SH-SY5Y (cell line): ENCODE measurements around the gene KCNC3.

ENCODE experiments used
- GATA2 ChIP-seq: IDR thresholded peaks from 2 replicates; pipeline ENCODE4 v1.6.1; 2011; ENCODE audit warnings: mild to moderate bottlenecking, low read depth, low read length
- GATA3 ChIP-seq: IDR thresholded peaks from 2 replicates; pipeline ENCODE4 v1.6.1; 2011; ENCODE audit warnings: low read depth, mild to moderate bottlenecking, low read length, moderate library complexity

Gene KCNC3

DNA sequence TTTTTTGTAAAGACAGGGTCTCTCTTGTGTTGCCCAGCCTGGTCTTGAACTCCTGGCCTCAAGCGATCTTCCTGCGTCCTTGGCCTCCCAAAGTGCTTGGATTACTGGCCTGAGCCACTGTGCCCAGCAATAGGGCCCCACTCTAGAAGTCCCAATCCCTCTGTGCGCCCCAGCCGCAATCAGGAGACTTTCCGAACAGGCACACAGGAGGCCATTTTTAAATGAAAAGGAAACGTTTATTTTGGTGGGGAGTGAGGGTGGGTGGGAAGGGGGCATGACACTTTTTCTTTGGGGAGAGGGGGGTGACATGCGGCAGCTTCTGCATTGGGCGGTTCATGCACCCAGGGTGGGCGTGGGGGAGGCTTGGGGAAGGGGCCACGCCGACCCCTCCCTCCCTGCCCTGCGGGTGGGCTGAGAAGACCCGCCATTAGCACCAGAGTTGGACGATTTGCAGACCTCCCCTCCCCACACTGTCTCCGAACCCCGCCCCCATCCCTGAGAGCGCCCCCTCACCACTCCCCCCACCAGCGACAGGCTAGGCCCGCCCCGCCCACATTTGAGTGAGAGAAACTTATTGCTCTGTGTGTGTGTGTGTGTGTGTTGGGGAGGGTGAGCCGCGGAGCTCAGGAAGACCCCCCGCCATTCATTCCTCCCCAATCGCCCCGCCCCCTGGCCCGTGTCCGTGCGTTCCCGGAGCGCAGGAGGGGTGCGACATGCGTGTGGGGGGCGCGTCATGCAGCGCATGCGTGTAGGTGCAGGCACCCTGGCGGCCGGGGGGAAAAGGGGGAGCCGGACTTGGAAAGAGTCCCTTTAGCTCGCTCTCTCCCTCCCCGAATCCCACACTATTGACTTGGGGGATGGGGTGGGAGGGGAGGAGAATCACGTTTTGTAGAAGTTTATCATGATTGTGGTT lies 17.2 kb downstream of the KCNC3 start:
- TF ChIP-seq GATA3, result no peak
- TF ChIP-seq GATA2, result no peak

DNA sequence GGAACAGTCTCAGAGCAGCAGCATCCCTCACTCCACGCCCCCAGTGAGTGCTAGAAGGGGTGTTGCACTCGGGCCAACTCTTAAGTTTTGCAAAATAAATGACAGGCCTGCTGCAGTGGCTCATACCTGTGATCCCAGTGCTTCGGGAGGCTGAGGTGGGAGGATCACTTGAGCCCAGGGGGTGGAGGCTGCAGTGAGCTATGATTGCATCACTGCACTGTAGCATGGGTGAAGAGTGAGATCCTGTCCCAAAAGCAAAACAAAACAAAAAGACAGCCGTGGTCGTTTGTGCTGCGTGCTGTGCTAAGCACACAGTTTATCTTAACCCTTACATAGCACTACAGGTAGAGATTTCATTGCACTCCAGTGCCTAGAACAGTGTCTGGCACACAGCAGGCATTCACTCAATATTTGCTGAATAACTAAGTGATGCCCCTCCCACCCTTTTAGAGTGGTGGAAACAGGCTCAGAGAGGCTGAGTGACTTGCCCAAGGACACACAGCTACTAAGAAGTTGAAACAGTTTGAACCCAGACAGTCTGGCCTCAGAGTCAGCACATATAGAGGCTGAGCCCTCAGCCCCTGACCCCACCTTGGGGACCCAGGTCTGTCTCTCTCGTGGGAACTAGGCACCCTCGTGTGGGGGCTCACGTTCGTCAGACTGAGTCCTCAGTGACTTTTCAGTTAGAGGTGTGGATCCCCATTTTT lies 18.3 kb downstream of the KCNC3 start:
- TF ChIP-seq GATA3, result no peak
- TF ChIP-seq GATA2, result no peak

DNA sequence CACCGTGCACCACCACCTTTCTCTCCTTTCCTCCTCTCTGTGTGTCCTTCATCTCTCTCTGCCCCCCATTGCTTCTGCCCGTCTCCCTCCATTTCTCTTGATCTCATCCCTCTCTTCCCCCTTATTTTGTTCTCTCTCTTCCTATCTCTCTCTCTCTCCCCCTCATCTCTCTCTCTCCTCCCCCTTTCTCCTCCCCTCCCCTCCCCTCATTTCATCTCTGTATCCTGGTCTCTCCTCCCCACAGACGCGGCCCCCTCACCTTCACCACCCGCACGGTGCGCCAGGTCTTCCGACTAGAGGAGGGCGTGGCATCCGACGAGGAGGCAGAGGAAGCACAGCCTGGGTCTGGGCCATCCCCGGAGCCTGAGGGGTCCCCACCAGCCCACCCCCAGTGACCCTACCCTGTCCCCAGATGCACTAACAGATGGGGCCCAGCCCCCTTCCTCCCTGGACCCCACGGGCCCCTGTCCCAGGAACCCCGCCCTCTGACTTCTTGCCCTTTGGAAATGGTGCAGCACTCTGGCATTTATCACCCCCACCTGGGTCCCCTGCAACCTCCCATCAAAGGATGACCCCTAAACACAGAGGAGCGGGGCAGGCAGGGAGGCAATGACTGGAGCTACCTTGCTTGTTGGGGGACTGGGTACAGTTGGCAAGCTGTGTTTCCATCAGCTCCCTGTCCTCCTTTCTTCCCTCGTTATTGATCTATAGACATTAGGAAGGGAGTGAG lies 19.6 kb downstream of the KCNC3 start:
- TF ChIP-seq GATA2 (no peak), GATA3 (no peak)

DNA sequence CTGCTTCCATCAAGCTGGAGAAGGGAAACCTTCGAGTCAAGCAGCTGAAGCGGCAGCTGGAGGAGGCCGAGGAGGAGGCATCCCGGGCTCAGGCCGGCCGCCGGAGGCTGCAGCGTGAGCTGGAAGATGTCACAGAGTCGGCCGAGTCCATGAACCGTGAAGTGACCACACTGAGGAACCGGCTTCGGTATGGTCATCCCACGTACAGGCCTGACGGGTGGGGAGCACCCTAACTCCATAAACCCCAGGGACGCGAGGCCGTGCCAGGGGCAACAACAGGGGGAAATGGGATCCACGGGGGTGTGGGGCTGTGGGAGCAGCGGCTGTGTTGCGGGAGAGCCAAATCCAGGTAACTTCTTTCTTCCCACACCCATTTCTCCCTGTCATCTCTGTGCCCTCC lies 20.2 kb downstream of the KCNC3 start:
- TF ChIP-seq GATA2, result no peak
- TF ChIP-seq GATA3, result no peak

DNA sequence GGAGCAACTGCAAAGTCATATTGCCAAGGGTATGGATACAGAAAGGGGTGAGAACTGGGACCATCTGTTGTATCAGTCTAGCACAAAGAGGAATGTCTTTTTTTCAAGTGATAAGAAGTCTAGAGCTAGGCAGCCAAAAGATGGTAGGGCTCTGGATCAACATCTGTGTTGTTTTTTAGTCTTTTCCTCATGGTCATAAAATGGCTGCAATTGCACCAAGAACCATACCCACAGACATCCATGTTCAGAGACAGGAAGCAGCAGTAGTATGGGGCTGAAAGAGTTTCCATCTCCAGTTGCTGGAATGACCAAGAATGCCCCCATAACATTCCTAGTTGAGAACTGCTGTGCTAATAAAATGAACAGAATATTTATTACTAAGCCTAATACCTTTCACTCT lies 25.6 kb downstream of the KCNC3 start:
- TF ChIP-seq GATA2 (no peak), GATA3 (no peak)

DNA sequence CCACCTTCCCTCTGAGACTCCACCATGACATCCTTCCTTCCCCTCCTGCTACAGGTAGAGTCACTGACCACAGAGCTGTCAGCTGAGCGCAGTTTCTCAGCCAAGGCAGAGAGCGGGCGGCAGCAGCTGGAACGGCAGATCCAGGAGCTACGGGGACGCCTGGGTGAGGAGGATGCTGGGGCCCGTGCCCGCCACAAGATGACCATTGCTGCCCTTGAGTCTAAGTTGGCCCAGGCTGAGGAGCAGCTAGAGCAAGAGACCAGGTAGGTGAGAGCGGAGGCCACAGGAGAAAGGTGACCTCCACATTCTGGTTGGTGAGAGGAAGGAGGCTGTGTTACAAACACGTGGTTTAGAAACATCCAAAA lies 27.6 kb downstream of the KCNC3 start:
- no peak for TF ChIP-seq GATA2
- no peak for TF ChIP-seq GATA3

DNA sequence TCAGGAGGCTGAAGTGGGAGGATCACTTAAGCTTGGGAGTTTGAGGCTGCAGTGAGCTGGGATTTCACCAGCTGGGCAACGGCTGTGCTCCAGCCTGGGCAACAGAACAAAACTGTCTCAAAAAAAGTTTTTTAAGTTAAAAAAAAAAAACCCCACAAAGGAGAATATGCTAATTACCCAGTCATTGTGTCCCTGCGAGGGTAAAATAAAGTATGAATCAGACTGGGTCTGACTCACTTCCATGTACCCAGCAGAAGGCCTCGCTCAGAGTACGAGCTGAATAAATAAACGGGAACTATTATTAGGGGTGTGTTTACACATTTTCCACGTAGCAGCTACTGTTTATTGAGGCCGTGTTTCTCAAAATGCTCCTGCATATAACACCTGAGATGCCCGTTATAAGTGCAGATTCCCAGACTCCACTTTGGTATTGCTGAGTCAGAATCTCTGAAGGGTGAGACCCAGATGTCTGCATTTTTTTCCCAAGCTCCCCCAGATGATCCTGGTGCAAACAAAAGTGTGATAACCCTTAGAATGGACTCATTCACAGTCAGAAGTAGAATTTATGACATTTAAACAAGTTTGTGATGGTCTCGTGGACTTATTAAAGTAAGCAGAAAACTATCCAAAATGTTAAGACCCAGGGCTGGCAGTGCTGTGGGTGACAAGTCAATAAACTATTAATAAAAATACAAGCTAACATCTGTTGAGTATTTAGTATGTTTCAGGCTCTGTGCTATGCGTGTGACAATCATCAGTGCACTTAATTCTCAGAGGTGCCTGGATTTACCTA lies 28.2 kb downstream of the KCNC3 start:
- no peak for TF ChIP-seq GATA2
- no peak for TF ChIP-seq GATA3

DNA sequence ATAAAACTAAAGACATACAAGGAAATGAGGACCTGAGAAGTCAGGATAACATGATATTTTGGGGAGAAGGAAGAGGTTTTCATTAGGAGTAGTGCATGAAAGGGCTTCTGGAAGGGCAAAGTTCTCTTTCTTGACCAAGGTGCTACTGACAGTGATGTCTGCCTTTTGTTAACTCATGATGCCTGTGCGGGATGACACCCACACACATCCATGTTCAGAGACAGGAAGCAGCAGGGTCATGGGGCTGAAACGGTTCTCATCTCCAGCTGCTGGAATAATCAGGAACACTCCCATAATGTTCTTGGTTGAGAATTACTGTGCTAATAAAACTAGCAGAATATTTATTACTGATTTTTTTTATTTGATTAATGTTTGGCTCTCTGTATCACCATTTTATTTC lies 29.1 kb downstream of the KCNC3 start:
- TF ChIP-seq GATA3, result no peak
- TF ChIP-seq GATA2, result no peak

DNA sequence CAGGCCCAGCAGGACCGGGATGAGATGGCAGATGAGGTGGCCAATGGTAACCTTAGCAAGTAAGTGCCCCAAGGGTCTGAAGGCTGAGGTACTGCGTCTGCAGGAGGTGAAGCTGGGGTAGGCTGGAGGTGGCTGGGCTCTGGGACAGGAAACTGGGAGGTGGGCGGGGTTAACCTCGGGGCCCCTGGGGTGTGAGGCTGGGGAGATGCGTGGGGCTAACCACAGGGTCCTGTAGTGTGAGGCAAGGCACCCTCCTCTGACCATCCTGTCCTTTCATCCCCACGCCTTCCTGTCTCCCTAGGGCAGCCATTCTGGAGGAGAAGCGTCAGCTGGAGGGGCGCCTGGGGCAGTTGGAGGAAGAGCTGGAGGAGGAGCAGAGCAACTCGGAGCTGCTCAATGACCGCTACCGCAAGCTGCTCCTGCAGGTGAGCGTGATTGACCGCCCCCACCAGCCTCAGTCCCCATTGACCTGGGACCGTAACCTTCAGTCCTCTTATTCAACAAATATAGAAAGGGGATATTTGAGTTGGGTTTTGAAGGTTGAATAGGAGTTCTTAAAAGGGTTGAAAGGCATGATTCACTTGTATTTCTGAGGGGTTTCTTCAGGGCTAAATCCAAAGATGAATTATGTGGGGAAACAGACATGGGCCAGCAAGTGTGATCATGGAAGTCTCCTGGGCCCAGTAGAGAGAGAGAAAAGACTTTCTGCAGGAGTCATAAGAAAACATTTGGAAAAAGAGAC lies 35.7 kb downstream of the KCNC3 start:
- TF ChIP-seq GATA2 (no peak), GATA3 (no peak)

DNA sequence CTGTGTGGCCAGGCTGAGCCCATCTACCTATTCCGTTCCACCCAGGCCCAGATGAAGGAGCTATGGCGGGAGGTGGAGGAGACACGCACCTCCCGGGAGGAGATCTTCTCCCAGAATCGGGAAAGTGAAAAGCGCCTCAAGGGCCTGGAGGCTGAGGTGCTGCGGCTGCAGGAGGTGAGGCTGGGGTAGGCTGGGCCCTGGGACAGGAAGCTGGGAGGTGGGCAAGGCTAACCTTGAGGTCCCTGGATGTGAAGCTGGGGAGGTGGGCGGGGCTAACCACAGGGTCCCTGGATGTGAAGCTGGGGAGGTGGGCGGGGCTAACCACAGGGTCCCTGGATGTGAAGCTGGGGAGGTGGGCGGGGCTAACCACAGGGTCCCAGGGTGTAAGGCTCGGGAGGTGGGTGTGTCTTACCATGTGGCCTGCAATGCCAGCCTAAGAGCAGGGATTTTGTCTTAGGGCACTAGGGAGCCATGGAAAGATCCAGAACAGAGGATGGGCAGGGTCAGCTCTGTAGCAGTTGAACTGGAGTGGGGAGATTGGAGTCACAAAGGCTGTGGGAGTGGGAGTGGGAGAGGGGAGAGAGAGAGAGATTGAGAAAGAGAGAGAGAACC lies 36.9 kb downstream of the KCNC3 start:
- no peak for TF ChIP-seq GATA3
- TF ChIP-seq GATA2, result no peak

DNA sequence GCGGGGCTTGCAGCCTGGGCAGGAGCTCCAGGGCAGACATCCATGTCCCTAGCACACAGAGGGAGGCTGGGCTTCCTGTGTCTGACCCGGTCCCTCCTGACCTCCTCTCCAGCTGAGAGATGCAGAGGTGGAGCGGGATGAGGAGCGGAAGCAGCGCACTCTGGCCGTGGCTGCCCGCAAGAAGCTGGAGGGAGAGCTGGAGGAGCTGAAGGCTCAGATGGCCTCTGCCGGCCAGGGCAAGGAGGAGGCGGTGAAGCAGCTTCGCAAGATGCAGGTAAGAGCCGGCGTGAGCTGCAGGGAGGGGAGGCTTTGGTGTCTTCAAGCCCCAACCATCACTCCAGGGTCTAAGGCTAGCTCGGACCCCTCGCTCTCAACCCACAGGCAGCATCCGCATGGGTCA lies 38.4 kb downstream of the KCNC3 start:
- no peak for TF ChIP-seq GATA3
- no peak for TF ChIP-seq GATA2

DNA sequence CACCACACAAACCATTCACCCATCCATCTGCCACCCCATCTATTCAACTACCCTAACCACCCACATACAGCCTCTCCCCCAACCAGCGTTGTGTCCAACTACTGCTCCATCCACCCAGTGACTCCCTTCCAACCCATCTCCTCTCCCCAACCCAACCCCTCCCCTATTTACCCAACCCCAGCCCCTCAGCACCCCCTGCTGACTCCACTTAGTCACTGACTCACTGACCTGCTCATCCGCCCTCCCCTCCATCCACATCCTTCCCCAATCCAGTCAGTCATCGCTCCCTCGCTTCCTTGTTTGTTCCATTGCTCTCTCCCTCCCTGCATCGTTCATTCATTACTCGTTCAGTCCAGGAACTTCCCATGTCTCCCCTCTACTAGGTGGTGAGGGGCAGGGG lies 39.2 kb downstream of the KCNC3 start:
- TF ChIP-seq GATA2 (no peak), GATA3 (no peak)

DNA sequence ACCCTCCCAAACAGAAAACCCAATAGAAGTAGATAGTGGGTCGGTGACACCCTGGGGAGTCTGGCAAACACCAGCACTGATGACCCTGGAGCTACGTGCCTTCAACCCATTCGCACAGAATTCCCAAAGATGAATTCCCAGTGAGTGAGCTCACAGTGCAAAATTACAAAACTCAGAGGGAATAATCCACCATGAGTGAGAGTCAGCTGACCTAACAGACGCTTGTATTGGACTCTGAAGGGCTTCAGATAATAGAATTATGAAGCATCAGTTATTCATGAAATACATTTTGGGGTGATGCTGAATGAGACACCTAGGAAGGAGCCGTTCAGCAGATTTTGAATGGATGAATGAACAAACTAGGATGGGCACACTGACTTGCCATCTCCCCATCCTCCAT lies 40.2 kb downstream of the KCNC3 start:
- no peak for TF ChIP-seq GATA3
- no peak for TF ChIP-seq GATA2

DNA sequence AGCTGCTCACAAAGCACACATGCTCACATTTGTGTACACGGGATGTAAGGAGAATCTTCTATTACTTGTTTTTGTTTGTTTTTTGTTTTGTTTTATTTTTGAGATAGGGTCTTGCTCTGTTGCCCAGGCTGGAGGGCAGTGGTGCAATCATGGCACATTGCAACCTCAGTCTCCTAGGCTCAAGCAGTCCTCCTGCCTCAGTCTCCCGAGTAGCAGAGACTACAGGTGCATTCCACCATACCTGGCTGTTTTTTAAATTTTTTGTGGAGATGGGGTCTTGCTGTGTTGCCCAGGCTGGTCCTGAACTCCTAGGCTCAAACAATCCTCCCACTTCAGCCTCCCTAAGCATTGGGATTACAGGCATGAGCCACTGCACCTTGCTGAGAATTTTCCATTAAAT lies 41.8 kb downstream of the KCNC3 start:
- TF ChIP-seq GATA3 (no peak), GATA2 (no peak)
